Activated B cell treated with CpG ODN at 0.5 μM for 24 hours (primary cell): ENCODE results near the gene SLIT3. TPM values are rescaled to one million over a fixed set of nuclear protein-coding genes. Genes with fewer than 3 reads are reported as not detected.

Source experiments
- ATAC-seq: fragments of 200-7000 bp; cut with Tn5 transposase; one replicate; pipeline ENCODE4 v1.10.0; 2021; ENCODE audit warnings: low read depth, mild to moderate bottlenecking, moderate library complexity
- CTCF ChIA-PET: fragments of 350-600 bp; sonication (Branson Sonifier 250); formaldehyde crosslinking; loops from one replicate; lab custom pipeline; 2021; ENCODE audit warnings: antibody characterized with exemption; lab: Charles Lee
- POLR2A ChIA-PET: fragments of 350-600 bp; sonication (Branson Sonifier 250); formaldehyde crosslinking; loops from one replicate; lab custom pipeline; 2021; ENCODE audit warnings: antibody characterized with exemption; lab: Charles Lee
- DNase-seq: peaks from one replicate; pipeline ENCODE4 v3.0.0; 2022
- H3K27ac Mint-ChIP-seq: one replicate; pipeline ENCODE4 v1.8.0; 2020; ENCODE audit warnings: mixed read lengths
- H3K27me3 Mint-ChIP-seq: one replicate; pipeline ENCODE4 v1.8.0; 2021; ENCODE audit warnings: mixed read lengths
- H3K36me3 Mint-ChIP-seq: one replicate; pipeline ENCODE4 v1.8.0; 2021; ENCODE audit warnings: low read depth, mixed read lengths
- H3K4me1 Mint-ChIP-seq: one replicate; pipeline ENCODE4 v1.8.0; 2021; ENCODE audit warnings: mixed read lengths
- H3K4me3 Mint-ChIP-seq: one replicate; pipeline ENCODE4 v1.8.0; 2020; ENCODE audit warnings: mild to moderate bottlenecking, mixed read lengths
- H3K9me3 Mint-ChIP-seq: one replicate; pipeline ENCODE4 v1.8.0; 2020; ENCODE audit warnings: mixed read lengths
- CTCF ChIP-seq: fragments of 200-600 bp; IDR thresholded peaks from one replicate; pipeline ENCODE4 v1.8.0; 2022; ENCODE audit warnings: antibody characterized with exemption, mild to moderate bottlenecking
- intact Hi-C: fragments of 100-400 bp; cut with micrococcal nuclease; formaldehyde crosslinking; loops from one replicate; pipeline ENCODE4 v1.15.1; 2024
- total RNA-seq: library from RNA; stranded (reverse); gene quantifications from 2 replicates; pipeline ENCODE4 v1.2.3, GENCODE V29; 2022

Gene SLIT3
- total RNA-seq, 1 donor from 2014 or later, result not detected

GRCh38 chr5:168777651-168778050 is 523.3 kb downstream of the SLIT3 start:
- DNase-seq (no peak), ATAC-seq (no peak)
- ChIA-PET POLR2A (no interaction called here), CTCF (no interaction called here)
- H3K36me3 Mint-ChIP-seq, result no peaks in the 10 kb centered on the region
- H3K27ac Mint-ChIP-seq, result no peak overlapping the region
- intact Hi-C loops, result no loop called here
- no peak overlapping the region for H3K4me3 Mint-ChIP-seq
- TF ChIP-seq CTCF, result no peak
- peaks cover 2% of the 10 kb centered on the region for H3K27me3 Mint-ChIP-seq
- peaks cover 5% of the 10 kb centered on the region for H3K9me3 Mint-ChIP-seq
- no peaks in the 10 kb centered on the region for H3K4me1 Mint-ChIP-seq

- H3K4me1 Mint-ChIP-seq, result no peaks in the 10 kb centered on the region
- DNase-seq (no peak), ATAC-seq (no peak)
- POLR2A ChIA-PET, result no interaction called here
- H3K36me3 Mint-ChIP-seq, result no peaks in the 10 kb centered on the region
- peaks cover 5% of the 10 kb centered on the region for H3K9me3 Mint-ChIP-seq
- H3K27ac Mint-ChIP-seq, result no peak overlapping the region
- intact Hi-C loops, result no loop called here
- CTCF ChIA-PET, result no interaction called here
- no peak overlapping the region for H3K4me3 Mint-ChIP-seq
- no peak for TF ChIP-seq CTCF
- H3K27me3 Mint-ChIP-seq, result peaks cover 4% of the 10 kb centered on the region
These were observed 524.9 kb downstream of the SLIT3 start for GRCh38 chr5:168776070-168776469.

- Mint-ChIP-seq H3K36me3 (no peaks in the 10 kb centered on the region), H3K27me3 (peaks cover 4% of the 10 kb centered on the region), H3K4me3 (no peak overlapping the region), H3K4me1 (no peaks in the 10 kb centered on the region), H3K27ac (no peak overlapping the region), H3K9me3 (peaks cover 5% of the 10 kb centered on the region)
- DNase-seq (no peak), ATAC-seq (no peak)
- ChIA-PET CTCF (no interaction called here), POLR2A (no interaction called here)
- intact Hi-C loops, result no loop called here
- no peak for TF ChIP-seq CTCF
These were observed 527.7 kb downstream of the SLIT3 start for GRCh38 chr5:168773226-168773625.

DNA sequence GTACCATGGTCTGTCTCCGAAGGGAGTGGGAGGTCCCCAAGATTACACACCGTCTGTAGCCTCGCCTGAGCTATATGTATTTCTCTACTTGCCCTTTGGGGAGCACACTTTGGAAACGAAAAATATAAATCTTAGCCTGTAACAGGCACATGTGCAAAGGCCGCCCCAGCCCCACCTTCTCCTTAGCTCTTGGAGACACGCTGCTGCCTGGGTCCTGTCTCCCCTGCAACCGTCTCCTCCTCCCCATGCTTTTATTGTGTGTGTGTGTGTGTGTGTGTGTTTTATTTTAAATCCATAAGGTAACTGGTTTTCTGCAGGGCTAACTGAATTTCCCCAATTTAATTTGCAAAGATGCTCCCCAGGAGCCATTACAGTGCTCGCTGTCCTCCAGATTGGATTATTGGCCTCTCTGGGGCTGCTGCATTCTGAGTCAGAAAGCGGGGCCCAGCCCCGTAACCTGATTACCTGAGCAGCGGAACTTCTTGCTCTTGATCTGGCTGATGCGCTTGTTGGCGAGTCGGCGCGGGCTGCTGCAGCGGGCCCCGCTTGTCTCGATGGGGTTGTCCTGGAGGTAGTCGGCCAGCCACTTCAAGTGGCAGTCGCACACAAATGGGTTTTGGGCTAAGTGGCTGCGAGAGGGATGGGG is 528.5 kb downstream of the SLIT3 start:
- ChIA-PET POLR2A (no interaction called here), CTCF (no interaction called here)

DNA sequence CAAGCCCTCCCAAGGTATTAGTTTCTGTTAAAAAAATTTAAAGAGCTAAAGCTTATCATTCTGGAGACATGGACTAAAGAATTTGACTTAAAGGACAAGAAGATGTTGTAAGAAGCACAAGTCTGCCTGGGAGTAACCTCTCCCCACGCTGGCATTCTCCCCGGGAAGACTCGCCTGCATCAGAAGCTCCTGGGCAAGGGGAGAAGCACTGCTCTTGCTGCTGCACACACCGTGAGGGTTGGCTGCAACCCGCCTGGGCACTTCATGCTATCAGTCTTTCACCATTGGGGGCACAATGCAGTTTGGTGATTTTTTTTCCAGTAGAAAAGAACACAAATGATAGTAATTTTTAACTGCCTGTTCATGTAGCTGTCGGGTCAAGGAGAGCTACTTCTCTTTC is 529.3 kb downstream of the SLIT3 start:
- no peak overlapping the region for H3K4me3 Mint-ChIP-seq
- H3K27me3 Mint-ChIP-seq, result peaks cover 4% of the 10 kb centered on the region
- no peaks in the 10 kb centered on the region for H3K9me3 Mint-ChIP-seq
- no peaks in the 10 kb centered on the region for H3K36me3 Mint-ChIP-seq
- H3K4me1 Mint-ChIP-seq, result no peaks in the 10 kb centered on the region
- H3K27ac Mint-ChIP-seq, result no peak overlapping the region
- no peak for TF ChIP-seq CTCF
- DNase-seq, result no peak
- ChIA-PET POLR2A (no interaction called here), CTCF (no interaction called here)
- intact Hi-C loops, result no loop called here
- no peak for ATAC-seq

More for the DNA sequence above, 528.5 kb downstream of the SLIT3 start:
- DNase-seq (no peak), ATAC-seq (no peak)
- Mint-ChIP-seq H3K27ac (no peak overlapping the region), H3K4me1 (no peaks in the 10 kb centered on the region), H3K9me3 (peaks cover 5% of the 10 kb centered on the region), H3K4me3 (no peak overlapping the region), H3K36me3 (no peaks in the 10 kb centered on the region), H3K27me3 (peaks cover 4% of the 10 kb centered on the region)
- TF ChIP-seq CTCF, result no peak
- intact Hi-C loops, result no loop called here
